Measurements from ENCODE around the gene GABPB1. TPM values are rescaled to one million over a fixed set of nuclear protein-coding genes. Genes with fewer than 3 reads are reported as not detected.
"Not testable (repeated sequence)": the region's sequence is repeated elsewhere in the genome, so short reads cannot be mapped to it uniquely, and the experiment has no call there.

GABPB1 gene
- 10 to 100 TPM; 40.3 to 43.6 TPM for total RNA-seq

GRCh38 chr15:50354838-50355618 is at the start of gene GABPB1:
GABPB1 (minus strand) TSS chr15:50355198; CDS start chr15:50309798, 45,400 bp downstream.
- Mint-ChIP-seq H3K4me3 (peak within 1 kb of the TSS; percentile 93), H3K27ac (peak within 1 kb of the TSS; percentile 99), H3K27me3 (no peaks in the 10 kb centered on the region), H3K9me3 (no peaks in the 10 kb centered on the region), H3K36me3 (peaks cover 58% of the 10 kb centered on the region), H3K4me1 (peaks cover 32% of the 10 kb centered on the region)
- peak; percentile 93 for DNase-seq

- not testable (repeated sequence) for H3K4me3 Mint-ChIP-seq, DNase-seq, H3K9me3 Mint-ChIP-seq, H3K27ac Mint-ChIP-seq, H3K36me3 Mint-ChIP-seq, H3K27me3 Mint-ChIP-seq, H3K4me1 Mint-ChIP-seq
Measured at GRCh38 chr15:50391561-50391960, 36.6 kb upstream of the GABPB1 start.

- H3K9me3 Mint-ChIP-seq, result no peaks in the 10 kb centered on the region
- no peaks in the 10 kb centered on the region for H3K27me3 Mint-ChIP-seq
- H3K4me3 Mint-ChIP-seq, result no peak overlapping the region
- no peak overlapping the region for H3K27ac Mint-ChIP-seq
- no peaks in the 10 kb centered on the region for H3K36me3 Mint-ChIP-seq
- no peak for DNase-seq
- H3K4me1 Mint-ChIP-seq, result peaks cover 6% of the 10 kb centered on the region
Measured at GRCh38 chr15:50390554-50391264, 35.7 kb upstream of the GABPB1 start.

GRCh38 chr15:50382408-50382807 is 27.4 kb upstream of the GABPB1 start:
- not testable (repeated sequence) for DNase-seq, H3K36me3 Mint-ChIP-seq, H3K4me3 Mint-ChIP-seq, H3K9me3 Mint-ChIP-seq, H3K27ac Mint-ChIP-seq, H3K27me3 Mint-ChIP-seq
- peaks cover 19% of the 10 kb centered on the region for H3K4me1 Mint-ChIP-seq

GRCh38 chr15:50381438-50381837 is 26.4 kb upstream of the GABPB1 start:
- Mint-ChIP-seq H3K27me3 (peaks cover 7% of the 10 kb centered on the region), H3K4me1 (peaks cover 22% of the 10 kb centered on the region), H3K27ac (no peak overlapping the region), H3K9me3 (no peaks in the 10 kb centered on the region), H3K4me3 (no peak overlapping the region), H3K36me3 (peaks cover 1% of the 10 kb centered on the region)
- DNase-seq, result no peak

- Mint-ChIP-seq H3K4me1 (peaks cover 22% of the 10 kb centered on the region), H3K4me3 (no peak overlapping the region), H3K27me3 (peaks cover 7% of the 10 kb centered on the region), H3K36me3 (peaks cover 1% of the 10 kb centered on the region), H3K27ac (no peak overlapping the region), H3K9me3 (no peaks in the 10 kb centered on the region)
- no peak for DNase-seq
Measured at GRCh38 chr15:50380089-50380488, 25.1 kb upstream of the GABPB1 start.

- peaks cover 22% of the 10 kb centered on the region for H3K4me1 Mint-ChIP-seq
- DNase-seq, H3K4me3 Mint-ChIP-seq, H3K27me3 Mint-ChIP-seq, H3K9me3 Mint-ChIP-seq, H3K36me3 Mint-ChIP-seq, H3K27ac Mint-ChIP-seq: not testable (repeated sequence)
Measured at GRCh38 chr15:50379413-50379812, 24.4 kb upstream of the GABPB1 start.

- Mint-ChIP-seq H3K27ac (peak overlapping the region; percentile 81), H3K27me3 (peaks cover 7% of the 10 kb centered on the region), H3K36me3 (peaks cover 1% of the 10 kb centered on the region), H3K4me3 (peak overlapping the region; percentile 2), H3K9me3 (no peaks in the 10 kb centered on the region), H3K4me1 (peaks cover 22% of the 10 kb centered on the region)
- no peak for DNase-seq
Measured at GRCh38 chr15:50378776-50379175, 23.8 kb upstream of the GABPB1 start.

GRCh38 chr15:50377867-50378751 is 23.1 kb upstream of the GABPB1 start:
- Mint-ChIP-seq H3K27me3 (peaks cover 4% of the 10 kb centered on the region), H3K4me1 (peaks cover 22% of the 10 kb centered on the region), H3K9me3 (no peaks in the 10 kb centered on the region), H3K36me3 (peaks cover 1% of the 10 kb centered on the region), H3K4me3 (peak overlapping the region; percentile 3), H3K27ac (peak overlapping the region; percentile 81)
- DNase-seq, result no peak

GRCh38 chr15:50369564-50369963 is 14.6 kb upstream of the GABPB1 start:
- not testable (repeated sequence) for H3K4me3 Mint-ChIP-seq, DNase-seq, H3K4me1 Mint-ChIP-seq, H3K9me3 Mint-ChIP-seq, H3K27me3 Mint-ChIP-seq, H3K27ac Mint-ChIP-seq
- H3K36me3 Mint-ChIP-seq, result peaks cover 21% of the 10 kb centered on the region

- DNase-seq, result no peak
- Mint-ChIP-seq H3K4me3 (no peak overlapping the region), H3K27me3 (no peaks in the 10 kb centered on the region), H3K27ac (peak overlapping the region; percentile 37), H3K36me3 (peaks cover 37% of the 10 kb centered on the region), H3K4me1 (peaks cover 20% of the 10 kb centered on the region), H3K9me3 (no peaks in the 10 kb centered on the region)
Measured at GRCh38 chr15:50365971-50366370, 11.0 kb upstream of the GABPB1 start.

- peak overlapping the region; percentile 37 for H3K27ac Mint-ChIP-seq
Measured at GRCh38 chr15:50365570-50365969, 10.6 kb upstream of the GABPB1 start.

GRCh38 chr15:50363612-50364011 is 8.6 kb upstream of the GABPB1 start:
- no peak overlapping the region for H3K4me3 Mint-ChIP-seq
- peaks cover 51% of the 10 kb centered on the region for H3K36me3 Mint-ChIP-seq

More at GRCh38 chr15:50365570-50365969, 10.6 kb upstream of the GABPB1 start:
- Mint-ChIP-seq H3K9me3 (no peaks in the 10 kb centered on the region), H3K27me3 (no peaks in the 10 kb centered on the region), H3K36me3 (peaks cover 38% of the 10 kb centered on the region), H3K4me1 (peaks cover 23% of the 10 kb centered on the region), H3K4me3 (no peak overlapping the region)
- DNase-seq, result no peak

GRCh38 chr15:50361756-50362155 is 6.8 kb upstream of the GABPB1 start:
- Mint-ChIP-seq H3K27ac (peak overlapping the region; percentile 37), H3K27me3 (no peaks in the 10 kb centered on the region), H3K9me3 (no peaks in the 10 kb centered on the region), H3K4me3 (no peak overlapping the region), H3K36me3 (peaks cover 57% of the 10 kb centered on the region), H3K4me1 (peaks cover 36% of the 10 kb centered on the region)
- no peak for DNase-seq

More at GRCh38 chr15:50363612-50364011, 8.6 kb upstream of the GABPB1 start:
- Mint-ChIP-seq H3K27me3 (no peaks in the 10 kb centered on the region), H3K27ac (peak overlapping the region; percentile 13), H3K4me1 (peaks cover 26% of the 10 kb centered on the region), H3K9me3 (no peaks in the 10 kb centered on the region)
- no peak for DNase-seq

GRCh38 chr15:50358845-50359244 is 3.8 kb upstream of the GABPB1 start:
- H3K27me3 Mint-ChIP-seq, result no peaks in the 10 kb centered on the region
- H3K9me3 Mint-ChIP-seq, result no peaks in the 10 kb centered on the region
- H3K4me1 Mint-ChIP-seq, result peaks cover 27% of the 10 kb centered on the region
- H3K27ac Mint-ChIP-seq, result no peak overlapping the region
- DNase-seq, result peak; percentile 13
- H3K4me3 Mint-ChIP-seq, result no peak overlapping the region
- peaks cover 63% of the 10 kb centered on the region for H3K36me3 Mint-ChIP-seq

Data from activated naive CD8-positive, alpha-beta T cell treated with anti-CD3 and anti-CD28 coated beads for 36 hours (primary cell).